ENCODE results near the gene KRTAP10-5.

GRCh38 chr21:44589094-44589493 is 8.7 kb upstream of the KRTAP10-5 start:
- TF ChIP-seq CTCF (IDR thresholded peaks at IDR 0.05) (no peak), POLR2AphosphoS5 (IDR thresholded peaks at IDR 0.05; ENCODE audit: low read depth, low read length) (no peak)
